Astrocyte (in vitro differentiated cells and primary cell): ENCODE data around the gene STON1.

Experiments used
- EZH2 ChIP-seq: IDR thresholded peaks from 2 replicates; pipeline ENCODE4 v1.6.1; 2012; ENCODE audit warnings: mild to moderate bottlenecking, low read length, inconsistent platforms; ENCODE audit not compliant: insufficient read depth
- TF ChIP-seq, protein P1 (sequence below): IDR thresholded peaks from 2 replicates; pipeline ENCODE4 v1.5.1; 2011; ENCODE audit warnings: low read depth, mild to moderate bottlenecking, inconsistent platforms, low read length, moderate library complexity; ENCODE audit not compliant: insufficient read depth

- TF ChIP-seq, protein P1, sequence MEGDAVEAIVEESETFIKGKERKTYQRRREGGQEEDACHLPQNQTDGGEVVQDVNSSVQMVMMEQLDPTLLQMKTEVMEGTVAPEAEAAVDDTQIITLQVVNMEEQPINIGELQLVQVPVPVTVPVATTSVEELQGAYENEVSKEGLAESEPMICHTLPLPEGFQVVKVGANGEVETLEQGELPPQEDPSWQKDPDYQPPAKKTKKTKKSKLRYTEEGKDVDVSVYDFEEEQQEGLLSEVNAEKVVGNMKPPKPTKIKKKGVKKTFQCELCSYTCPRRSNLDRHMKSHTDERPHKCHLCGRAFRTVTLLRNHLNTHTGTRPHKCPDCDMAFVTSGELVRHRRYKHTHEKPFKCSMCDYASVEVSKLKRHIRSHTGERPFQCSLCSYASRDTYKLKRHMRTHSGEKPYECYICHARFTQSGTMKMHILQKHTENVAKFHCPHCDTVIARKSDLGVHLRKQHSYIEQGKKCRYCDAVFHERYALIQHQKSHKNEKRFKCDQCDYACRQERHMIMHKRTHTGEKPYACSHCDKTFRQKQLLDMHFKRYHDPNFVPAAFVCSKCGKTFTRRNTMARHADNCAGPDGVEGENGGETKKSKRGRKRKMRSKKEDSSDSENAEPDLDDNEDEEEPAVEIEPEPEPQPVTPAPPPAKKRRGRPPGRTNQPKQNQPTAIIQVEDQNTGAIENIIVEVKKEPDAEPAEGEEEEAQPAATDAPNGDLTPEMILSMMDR: no peak
- no peak for TF ChIP-seq EZH2
Observed at GRCh38 chr2:48545244-48545643, 15.3 kb downstream of the STON1 start.
